Measurements from ENCODE around the gene EPN2.

Gene EPN2

DNA sequence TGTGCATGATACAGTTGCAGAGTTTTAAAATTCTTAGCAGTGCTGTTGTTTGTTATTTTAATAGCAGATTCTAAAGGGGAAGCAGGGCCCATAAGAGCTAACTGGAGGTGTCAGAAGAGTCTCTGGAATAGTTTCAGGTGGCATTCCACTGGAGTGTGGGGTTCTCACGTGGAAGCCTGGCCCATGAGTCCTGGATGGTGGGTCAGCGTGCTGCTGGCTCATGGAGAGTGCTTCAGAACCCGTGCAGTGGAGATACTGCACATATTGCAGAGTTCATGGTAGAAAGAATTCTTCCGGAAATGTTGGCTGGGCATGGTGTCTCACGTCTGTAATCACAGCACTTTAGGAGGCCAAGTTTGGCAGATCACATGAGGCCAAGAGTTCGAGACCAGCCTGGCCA lies 81.4 kb downstream of the EPN2 start:
- no peak for DNase-seq
- in situ Hi-C loops (cut with MboI; ENCODE audit: low pct_unique_long_range_greater_than_20kb, low sequenced_read_pairs): no loop called here

DNA sequence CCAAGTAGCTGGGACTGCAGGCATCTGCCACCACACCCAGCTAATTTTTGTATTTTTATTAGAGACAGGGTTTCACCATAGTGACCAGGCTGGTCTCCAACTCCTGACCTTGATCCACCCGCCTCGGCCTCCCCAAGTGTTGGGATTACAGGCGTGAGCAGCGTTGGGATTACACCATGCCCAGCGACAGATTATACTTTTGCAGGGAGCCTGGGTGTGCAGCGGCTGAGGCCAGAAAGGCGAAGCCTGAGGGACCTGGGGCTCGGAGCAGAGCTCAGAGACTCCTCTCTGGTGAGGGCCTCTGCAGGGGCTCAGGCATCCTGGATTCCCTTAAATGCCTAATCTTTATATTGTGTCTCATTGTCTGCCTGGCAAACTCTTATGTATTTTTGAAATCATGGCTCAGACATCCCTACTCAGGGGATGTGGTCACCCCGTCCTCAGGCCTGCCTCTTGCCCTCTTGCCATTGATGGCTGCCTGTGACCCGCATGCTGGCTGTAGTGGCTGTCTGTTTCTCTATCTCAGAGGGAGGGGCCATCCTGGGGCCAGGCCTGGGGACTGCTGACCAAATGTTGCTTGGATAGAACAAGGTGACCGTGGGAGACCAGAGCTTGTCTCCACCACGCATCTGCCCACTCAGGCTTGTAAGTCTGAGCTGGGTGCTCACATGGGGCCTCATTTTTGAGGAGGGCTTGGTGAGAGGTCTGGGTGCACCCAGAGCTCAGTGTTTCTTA lies 82.8 kb downstream of the EPN2 start:
- no peak for DNase-seq
- in situ Hi-C loops (cut with MboI; ENCODE audit: low pct_unique_long_range_greater_than_20kb, low sequenced_read_pairs): no loop called here

DNA sequence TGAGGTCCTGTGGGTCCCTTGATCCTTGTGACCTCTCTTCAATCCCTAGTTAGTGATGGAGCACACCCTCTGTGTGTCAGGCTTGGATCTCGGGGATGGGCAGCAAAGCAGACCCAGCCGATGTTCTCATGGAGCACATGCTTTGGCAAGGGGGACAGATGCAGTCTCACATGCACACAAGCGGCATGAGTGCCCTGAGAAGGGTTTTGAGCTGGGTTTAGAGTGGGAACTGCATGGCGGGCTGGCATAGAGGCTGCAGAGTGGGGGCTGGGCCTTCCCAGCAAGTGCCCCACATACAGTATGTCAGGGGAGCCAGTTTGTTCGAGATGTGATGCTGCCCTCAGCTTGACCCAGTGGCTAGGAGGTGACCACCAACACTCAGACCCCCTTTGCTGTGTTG lies 83.7 kb downstream of the EPN2 start:
- in situ Hi-C loops (cut with MboI; ENCODE audit: low pct_unique_long_range_greater_than_20kb, low sequenced_read_pairs): no loop called here
- no peak for DNase-seq

DNA sequence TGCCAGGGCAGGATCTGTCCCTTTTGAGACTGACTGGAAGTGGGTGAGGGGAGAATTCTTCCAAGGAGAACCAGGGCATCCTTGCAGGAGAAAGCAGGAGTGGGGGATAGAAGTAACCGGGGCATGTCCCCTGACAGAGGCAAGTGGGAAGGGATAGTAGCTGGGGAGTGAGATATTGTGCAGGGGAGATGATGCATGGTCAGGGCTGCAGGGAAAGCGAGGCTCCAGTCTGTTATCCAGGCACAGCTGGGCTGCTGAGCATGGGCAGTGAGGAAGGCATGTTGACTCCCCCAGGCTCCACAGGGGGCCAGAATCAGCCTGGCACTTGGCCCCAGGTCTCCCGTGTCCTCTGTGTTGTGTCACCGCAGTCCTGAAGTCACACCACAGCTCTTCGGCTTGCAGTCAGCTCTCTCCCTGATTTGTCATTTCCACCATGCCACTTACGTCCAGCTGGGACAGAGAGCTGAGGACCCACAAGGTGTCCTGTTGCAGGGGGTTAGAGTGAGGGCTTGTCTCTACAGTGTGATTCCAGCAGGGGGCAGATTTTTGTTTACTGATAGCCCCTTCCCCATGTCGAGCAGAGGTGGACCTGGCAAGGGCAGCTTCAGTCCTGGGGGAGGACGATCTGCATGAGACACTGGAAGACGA lies 84.4 kb downstream of the EPN2 start:
- in situ Hi-C loops (cut with MboI; ENCODE audit: low pct_unique_long_range_greater_than_20kb, low sequenced_read_pairs): no loop called here
- no peak for DNase-seq

DNA sequence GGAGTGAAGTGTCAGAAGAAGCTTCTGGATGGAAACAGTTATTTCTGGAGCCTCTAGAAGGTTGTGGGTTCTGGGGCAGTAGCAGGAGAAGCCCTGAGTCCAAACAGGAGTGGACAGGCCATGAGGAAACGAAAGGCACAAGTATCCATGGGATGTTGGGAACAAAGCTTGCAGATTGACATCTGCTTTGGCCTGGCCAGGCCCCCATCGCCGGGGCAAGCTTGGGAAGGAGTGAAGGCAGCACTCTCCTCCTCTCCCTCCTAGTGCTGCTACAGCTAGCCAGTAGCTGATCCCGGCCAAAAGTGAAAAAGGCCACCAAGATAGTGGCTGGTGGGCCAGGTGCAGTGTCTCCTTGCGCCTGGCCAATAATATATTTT lies 85.0 kb downstream of the EPN2 start:
- in situ Hi-C loops (cut with MboI; ENCODE audit: low pct_unique_long_range_greater_than_20kb, low sequenced_read_pairs): no loop called here

DNA sequence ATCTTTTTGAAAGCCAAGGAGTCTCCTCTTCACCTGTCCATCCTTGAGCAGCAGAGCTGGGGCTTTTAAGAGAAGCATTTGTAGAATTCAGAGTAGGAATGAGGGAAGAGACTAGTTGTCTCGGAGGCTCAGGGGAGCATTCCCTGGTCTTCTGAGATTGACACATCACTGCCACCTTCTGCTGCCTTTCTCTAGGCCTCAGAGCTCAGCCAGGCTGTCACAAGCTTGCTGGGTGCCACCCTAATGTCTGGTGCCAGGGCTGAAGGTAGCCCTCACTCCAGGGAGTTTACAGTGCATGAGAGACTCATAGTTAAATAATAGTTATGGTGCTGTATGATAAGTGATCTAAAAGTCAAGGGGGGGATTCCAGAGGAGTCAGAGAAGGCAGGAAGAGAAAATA lies 85.7 kb downstream of the EPN2 start:
- in situ Hi-C loops (cut with MboI; ENCODE audit: low pct_unique_long_range_greater_than_20kb, low sequenced_read_pairs): no loop called here
- DNase-seq: no peak

More for the DNA sequence above, 85.0 kb downstream of the EPN2 start:
- no peak for DNase-seq

DNA sequence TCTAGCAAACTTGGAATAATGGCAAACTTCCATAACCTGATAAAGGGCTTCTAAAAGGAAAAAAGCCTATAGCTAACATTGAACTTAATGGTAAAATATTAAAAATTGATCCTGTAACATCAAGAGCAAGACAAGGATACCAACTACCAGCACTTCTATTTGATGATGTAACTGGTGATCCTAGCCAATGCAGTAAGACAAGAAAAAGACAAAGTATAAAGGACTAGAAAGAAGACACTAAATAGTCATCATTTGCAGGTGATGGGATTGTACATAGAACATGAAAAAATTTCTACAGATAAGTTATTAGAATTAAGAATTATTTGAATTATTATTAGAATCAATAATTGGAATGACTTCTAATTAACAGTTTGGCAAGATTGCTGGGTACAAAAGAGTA lies 88.4 kb downstream of the EPN2 start:
- in situ Hi-C loops (cut with MboI; ENCODE audit: low pct_unique_long_range_greater_than_20kb, low sequenced_read_pairs): no loop called here
- DNase-seq: no peak

DNA sequence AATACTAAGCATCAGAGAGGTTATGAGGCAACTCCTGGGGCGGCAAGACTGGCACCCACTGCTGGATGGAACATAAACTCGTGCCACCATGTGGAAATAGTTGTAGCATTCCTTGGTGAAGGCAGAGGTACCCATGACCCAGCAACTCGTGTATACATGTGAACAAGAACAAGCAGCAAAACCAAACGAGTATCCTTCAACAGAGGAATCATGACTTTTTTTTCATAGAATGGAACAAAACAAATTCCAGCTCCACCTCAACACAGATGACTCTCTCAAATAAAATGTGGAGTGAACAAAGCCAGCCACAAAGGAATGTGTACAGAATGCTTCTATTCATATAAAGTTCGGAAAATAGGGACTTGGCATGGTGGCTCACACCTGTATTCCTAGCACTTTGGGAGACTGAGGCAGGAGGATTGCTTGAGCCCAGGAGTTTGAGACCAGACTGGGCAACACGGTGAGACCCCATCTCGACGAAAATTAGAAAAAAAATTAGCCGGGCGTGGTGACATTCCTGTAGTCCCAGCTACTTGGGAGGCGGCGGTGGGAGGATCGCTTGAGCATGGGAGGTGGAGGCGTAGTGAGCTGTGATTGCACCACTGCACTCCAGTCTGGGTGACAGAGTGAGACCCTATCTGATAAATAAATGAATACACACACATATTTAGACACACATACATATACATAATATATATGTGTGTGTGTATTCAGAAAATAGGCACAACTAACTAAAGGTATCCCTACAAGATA lies 90.0 kb downstream of the EPN2 start:
- no peak for DNase-seq
- in situ Hi-C loops (cut with MboI; ENCODE audit: low pct_unique_long_range_greater_than_20kb, low sequenced_read_pairs): no loop called here

DNA sequence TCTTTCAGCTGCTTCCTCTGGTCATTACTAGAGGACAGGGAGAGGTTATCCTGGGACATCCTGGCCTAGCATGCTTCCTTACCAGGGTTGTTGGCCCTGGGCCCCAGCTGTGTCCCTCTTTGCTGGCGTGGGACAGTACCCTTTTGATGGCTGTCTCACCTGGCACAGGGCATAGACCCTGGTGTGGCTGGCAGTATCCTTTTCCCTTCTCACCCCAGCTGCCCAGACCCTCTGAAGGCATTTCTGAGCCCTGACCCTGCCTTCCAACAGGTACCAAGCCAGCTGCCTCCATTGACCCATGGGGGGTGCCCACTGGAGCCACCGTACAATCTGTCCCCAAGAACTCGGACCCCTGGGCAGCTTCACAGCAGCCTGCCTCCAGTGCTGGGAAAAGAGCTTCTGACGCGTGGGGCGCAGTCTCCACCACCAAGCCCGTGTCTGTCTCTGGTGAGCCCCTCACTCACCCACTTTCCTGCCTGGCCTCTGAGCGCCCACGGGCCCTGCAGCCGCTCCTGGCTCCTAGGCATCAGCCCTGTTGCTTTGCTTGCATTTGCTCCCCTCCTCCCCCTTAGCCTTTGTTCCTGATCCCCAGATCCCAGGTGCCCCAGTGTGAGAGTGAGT lies 91.4 kb downstream of the EPN2 start:
- no peak for DNase-seq
- in situ Hi-C loops (cut with MboI; ENCODE audit: low pct_unique_long_range_greater_than_20kb, low sequenced_read_pairs): no loop called here

DNA sequence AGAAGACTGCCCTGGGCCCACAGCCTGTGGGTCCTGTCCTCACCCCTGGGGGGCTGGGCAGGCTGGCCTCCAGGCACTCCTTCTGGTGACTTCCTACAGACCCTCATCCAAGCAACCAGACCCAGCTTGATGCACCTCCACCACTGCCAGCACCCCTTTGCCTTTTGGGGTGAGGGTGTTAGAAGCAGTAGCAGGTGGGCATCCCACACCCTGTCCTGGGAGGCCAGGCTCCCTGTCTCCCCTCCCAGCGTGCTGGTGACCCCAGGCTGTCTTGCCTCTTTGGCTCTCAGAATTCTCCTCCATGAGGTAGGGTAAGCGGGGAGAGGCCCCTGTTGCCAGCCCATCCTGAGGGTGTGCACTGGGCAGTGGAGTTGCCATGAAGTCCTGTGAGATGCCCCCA lies 92.0 kb downstream of the EPN2 start:
- in situ Hi-C loops (cut with MboI; ENCODE audit: low pct_unique_long_range_greater_than_20kb, low sequenced_read_pairs): no loop called here
- DNase-seq: no peak

DNA sequence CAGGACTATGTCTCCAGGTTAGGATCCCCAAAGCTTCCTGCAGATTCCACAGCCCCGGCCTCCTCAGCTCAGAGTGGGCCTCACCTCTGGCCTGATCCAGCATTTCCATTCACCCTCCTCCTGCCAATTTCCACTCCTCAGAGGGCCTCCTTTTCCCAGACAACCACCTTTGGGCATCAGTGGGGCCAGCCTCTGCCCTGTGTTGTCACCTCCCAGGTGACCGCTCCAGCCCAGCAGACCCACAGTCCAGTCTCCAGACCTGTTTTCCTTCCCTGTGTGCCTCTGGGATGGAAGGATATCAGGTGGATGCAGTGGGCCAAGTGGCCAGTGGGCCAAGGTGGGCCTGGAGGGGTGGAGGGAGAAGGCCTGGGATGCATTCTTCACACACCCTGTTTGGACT lies 92.7 kb downstream of the EPN2 start:
- in situ Hi-C loops (cut with MboI; ENCODE audit: low pct_unique_long_range_greater_than_20kb, low sequenced_read_pairs): no loop called here
- DNase-seq: no peak

DNA sequence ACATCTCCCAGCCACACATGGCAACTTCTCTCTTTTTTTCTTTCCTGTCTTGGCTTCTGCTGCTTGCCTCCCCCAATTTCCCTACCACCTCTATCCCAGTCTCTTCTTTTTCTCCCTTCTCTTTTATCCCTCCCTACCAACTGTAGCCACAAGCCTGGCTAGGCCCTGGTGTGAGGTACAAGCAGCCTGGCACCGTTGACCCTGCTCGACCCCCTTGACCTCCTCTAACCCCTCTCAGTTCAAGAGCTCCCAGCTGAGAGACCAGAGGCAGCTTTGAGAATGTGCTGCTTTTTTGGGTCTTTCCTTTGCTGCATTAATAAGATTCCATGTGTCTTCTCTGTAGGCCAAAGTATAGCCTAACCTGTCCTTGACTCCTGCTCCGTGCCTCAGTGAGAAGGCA lies 93.1 kb downstream of the EPN2 start:
- in situ Hi-C loops (cut with MboI; ENCODE audit: low pct_unique_long_range_greater_than_20kb, low sequenced_read_pairs): no loop called here
- DNase-seq: no peak

DNA sequence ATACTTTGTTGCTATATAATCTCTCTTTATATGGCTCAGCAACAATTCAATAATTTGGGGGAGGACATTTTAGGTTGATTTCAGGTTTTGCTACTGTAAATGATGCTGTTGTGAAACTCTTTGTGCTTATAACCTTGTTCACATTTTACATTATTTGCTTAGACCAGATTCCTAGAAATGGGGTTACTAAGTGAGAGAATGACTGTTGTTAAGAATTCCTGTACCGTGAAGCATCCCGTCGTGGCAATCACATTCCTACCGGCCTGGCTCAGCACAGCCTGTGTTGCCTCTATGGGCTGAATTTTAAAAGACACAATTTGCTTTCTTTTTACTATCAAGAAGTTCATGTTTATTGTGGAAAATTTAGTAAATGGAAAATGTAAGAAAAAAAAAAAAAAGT lies 94.0 kb downstream of the EPN2 start:
- no peak for DNase-seq
- in situ Hi-C loops (cut with MboI; ENCODE audit: low pct_unique_long_range_greater_than_20kb, low sequenced_read_pairs): no loop called here

DNA sequence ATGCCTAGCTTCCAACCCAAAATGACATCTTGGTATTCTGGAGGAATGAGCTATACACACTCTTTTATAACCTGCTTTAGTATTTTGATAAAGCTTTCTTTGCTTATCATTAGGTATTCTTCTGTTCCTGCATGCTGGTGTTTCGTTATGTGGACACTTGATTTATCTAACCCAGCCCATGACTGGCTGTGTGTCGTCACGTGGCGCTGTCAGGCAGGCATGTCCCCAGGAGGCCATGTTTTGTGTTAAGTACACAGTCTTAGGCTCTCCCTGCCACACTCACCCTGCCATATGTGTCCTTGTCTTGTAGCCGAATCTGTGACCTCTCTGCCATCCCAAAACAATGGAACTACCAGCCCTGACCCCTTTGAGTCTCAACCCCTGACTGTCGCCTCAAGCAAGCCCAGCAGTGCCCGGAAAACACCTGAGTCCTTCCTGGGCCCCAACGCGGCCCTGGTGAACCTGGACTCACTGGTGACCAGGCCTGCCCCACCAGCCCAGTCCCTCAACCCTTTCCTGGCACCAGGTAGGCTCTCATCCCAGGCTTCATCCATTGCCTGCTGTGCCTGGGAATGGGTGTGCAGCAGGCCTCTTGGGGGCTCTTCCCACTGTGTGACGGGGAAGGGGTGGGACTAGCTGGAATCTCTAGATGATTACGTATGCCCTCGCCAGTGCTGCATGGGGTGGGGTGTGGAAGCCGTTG lies 94.5 kb downstream of the EPN2 start:
- in situ Hi-C loops (cut with MboI; ENCODE audit: low pct_unique_long_range_greater_than_20kb, low sequenced_read_pairs): no loop called here
- no peak for DNase-seq

DNA sequence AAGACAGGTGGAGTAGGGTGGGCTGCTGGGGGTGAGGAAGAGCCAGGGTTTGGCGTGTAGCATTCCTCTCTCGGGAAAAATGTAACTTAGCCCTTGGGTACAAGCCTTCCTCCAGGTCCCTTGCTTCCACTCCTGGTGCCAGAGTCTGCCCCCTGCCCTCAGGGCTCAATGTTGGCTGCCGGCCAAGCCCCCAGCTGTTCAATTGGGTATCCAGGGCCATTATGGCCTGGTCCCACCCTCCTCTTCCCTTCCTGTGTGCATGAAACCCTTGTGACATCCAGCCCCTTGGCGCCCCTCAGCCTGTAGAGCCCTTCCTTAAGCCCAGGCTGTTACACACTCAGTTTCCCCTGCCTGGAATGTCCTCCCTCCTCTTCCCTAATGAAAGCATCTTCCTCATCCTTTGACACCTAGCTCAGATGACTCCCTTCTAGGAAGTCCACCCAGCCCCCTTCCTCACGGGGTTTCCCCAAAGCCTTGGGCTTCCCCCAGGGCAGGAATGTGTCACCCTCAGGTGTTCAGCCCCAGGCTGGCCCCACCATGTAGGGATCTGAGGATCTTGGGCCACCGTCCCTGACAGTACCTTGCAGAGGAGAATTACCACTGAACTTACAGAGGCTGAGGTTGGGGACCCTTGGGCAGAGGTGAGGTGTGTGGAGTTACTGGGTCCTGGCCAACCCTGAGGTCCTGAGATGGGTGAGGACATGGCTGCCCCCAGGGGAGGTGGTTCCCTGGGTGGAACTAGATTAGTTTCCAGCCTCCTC lies 95.4 kb downstream of the EPN2 start:
- no peak for DNase-seq
- in situ Hi-C loops (cut with MboI; ENCODE audit: low pct_unique_long_range_greater_than_20kb, low sequenced_read_pairs): no loop called here

DNA sequence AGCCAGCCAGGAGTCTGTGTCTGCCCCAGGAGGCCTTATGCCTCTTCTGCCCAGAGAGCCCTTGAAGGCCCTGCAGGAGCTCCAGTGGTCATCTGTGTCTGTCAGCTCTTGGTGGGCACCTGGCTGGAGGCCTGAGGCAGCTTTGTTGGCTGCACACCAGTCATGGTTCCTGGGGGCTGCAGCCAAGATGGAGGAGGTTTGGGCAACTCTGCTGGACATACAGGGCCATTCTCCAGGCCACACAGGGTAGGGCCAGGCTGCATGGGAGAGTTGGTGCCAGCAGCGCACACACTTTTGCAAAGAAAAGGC lies 95.9 kb downstream of the EPN2 start:
- in situ Hi-C loops (cut with MboI; ENCODE audit: low pct_unique_long_range_greater_than_20kb, low sequenced_read_pairs): no loop called here
- no peak for DNase-seq

DNA sequence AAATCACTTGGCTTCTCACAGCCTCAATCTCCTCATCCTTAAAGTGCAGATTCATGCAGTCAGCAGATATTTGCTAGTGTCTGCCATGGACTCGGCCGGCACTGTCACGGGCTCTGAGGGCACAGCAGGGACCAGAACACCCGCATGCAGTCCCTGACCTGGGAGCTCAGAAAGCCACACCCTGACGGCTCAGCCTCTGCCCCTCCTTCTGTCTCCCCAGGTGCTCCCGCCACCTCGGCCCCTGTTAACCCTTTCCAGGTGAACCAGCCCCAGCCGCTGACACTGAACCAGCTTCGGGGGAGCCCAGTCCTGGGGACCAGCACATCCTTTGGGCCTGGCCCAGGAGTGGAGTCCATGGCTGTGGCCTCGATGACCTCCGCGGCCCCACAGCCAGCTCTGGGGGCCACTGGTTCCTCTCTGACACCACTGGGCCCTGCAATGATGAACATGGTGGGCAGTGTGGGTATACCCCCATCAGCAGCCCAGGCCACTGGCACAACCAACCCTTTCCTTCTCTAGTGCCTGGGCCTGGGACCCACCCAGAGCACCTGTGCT lies 96.6 kb downstream of the EPN2 start:
- in situ Hi-C loops (cut with MboI; ENCODE audit: low pct_unique_long_range_greater_than_20kb, low sequenced_read_pairs): no loop called here
- no peak for DNase-seq

DNA sequence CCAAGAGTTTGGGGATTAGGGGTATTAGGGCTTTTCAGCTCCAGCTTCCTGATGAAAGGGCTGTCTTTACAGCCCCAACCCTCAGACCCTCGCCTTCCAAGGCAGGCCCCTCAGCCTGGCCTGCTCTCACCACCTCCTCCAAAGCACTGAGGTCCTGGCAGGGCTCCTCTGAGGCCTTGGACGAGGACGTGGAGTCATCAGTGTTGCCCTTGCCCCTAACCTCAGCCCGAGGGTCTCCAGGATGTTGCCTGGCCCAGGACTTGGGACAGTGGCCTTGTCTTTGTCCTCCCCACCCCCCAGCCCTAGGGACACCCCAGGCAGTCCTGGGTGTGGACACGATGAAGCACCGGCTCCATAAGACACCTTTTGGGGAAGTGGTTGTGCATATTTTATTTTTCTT lies 97.2 kb downstream of the EPN2 start:
- DNase-seq: no peak
- in situ Hi-C loops (cut with MboI; ENCODE audit: low pct_unique_long_range_greater_than_20kb, low sequenced_read_pairs): no loop called here
